Central memory CD8-positive, alpha-beta T cell (primary cell): ENCODE measurements around the gene INPP4A.

Experiments used
- ATAC-seq: fragments of 150-1000 bp; cut with Tn5 transposase; replicated peaks from 2 replicates; pipeline ENCODE4 v1.10.0; 2022; ENCODE audit warnings: mild to moderate bottlenecking, moderate FRiP score, moderate number of reproducible peaks; ENCODE audit not compliant: poor library complexity, severe bottlenecking; ENCODE audit errors: extremely low read depth
- DNase-seq, 2 donors: peaks; one replicate each; pipeline ENCODE4 v3.0.0; 2021; ENCODE audit warnings: low spot score in 2 of 2
- H3K27ac Mint-ChIP-seq: one replicate; pipeline ENCODE4 v1.8.0; 2022; ENCODE audit warnings: low read depth, mild to moderate bottlenecking, moderate library complexity, mixed read lengths
- H3K27me3 Mint-ChIP-seq: one replicate; pipeline ENCODE4 v1.8.0; 2022; ENCODE audit warnings: mixed read lengths
- H3K36me3 Mint-ChIP-seq: one replicate; pipeline ENCODE4 v1.8.0; 2022; ENCODE audit warnings: mild to moderate bottlenecking, moderate library complexity, mixed read lengths; ENCODE audit not compliant: insufficient read depth
- H3K4me1 Mint-ChIP-seq: one replicate; pipeline ENCODE4 v1.8.0; 2022; ENCODE audit warnings: mixed read lengths
- H3K4me3 Mint-ChIP-seq: one replicate; pipeline ENCODE4 v1.8.0; 2022; ENCODE audit warnings: mild to moderate bottlenecking, moderate library complexity, mixed read lengths
- H3K9me3 Mint-ChIP-seq: one replicate; pipeline ENCODE4 v1.8.0; 2022; ENCODE audit warnings: mixed read lengths

The INPP4A gene

DNA sequence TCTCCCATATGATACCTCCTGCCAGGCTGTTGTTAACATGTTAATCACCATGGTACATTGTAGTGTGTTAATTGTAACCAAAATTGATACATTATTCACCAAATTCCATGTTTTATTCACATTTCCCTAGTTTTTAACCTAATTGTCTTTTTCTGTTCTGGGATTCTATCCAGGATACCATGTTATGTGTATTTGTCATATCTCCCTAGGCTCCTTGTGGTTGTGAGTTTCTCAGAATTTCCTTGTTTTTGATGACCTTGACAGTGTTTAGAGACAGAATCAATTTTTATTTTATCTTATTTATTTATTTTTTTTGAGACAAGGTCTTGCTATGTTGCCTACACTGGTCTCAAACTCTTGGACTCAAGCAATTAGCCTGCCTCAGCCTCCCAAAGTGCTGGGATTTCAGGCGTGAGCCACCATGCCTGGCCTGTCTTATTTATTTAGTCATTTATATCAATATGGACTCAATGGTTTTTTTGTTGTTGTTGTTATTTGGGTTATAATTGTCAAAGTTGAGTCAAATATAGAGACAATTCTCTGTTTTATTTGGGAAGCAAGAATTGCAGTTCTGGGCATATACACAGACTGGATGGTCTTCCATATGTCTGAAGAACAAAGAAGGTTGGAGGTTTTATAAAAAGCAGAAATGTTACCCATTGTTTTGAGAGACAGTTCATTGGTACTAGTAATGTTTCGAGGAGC lies 42.6 kb downstream of the INPP4A start:
- peaks cover 96% of the 10 kb centered on the region for H3K4me1 Mint-ChIP-seq
- no peaks in the 10 kb centered on the region for H3K36me3 Mint-ChIP-seq
- H3K27ac Mint-ChIP-seq, result no peak overlapping the region
- H3K27me3 Mint-ChIP-seq, result no peaks in the 10 kb centered on the region
- no peak overlapping the region for H3K4me3 Mint-ChIP-seq
- ATAC-seq (no peak), DNase-seq (no peak)
- no peaks in the 10 kb centered on the region for H3K9me3 Mint-ChIP-seq

DNA sequence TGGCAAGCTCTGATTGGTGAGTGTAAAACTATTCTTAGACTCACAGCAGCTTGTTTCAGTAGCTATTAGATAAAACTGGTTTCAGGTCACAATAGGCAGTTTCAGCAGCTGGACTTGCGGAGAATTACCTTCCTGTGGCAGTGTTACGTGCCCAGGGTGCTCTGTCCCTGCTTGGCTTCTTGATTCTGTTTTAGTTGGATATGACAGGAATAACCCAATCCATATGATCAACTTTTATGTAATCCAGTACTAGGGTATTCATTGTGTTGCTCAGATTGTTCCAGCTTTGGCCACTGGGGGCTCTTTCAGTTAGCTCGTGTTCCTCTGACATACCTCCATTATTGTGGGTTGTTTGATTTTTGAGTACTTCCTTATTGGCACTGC lies 43.1 kb downstream of the INPP4A start:
- peak in 1 of 2 donors; percentile 31 for DNase-seq
- no peaks in the 10 kb centered on the region for H3K9me3 Mint-ChIP-seq
- no peaks in the 10 kb centered on the region for H3K27me3 Mint-ChIP-seq
- peak overlapping the region; percentile 48 for H3K4me3 Mint-ChIP-seq
- ATAC-seq, result peak; percentile 76
- H3K36me3 Mint-ChIP-seq, result no peaks in the 10 kb centered on the region
- H3K4me1 Mint-ChIP-seq, result peaks cover 96% of the 10 kb centered on the region
- H3K27ac Mint-ChIP-seq, result peak overlapping the region; percentile 46

DNA sequence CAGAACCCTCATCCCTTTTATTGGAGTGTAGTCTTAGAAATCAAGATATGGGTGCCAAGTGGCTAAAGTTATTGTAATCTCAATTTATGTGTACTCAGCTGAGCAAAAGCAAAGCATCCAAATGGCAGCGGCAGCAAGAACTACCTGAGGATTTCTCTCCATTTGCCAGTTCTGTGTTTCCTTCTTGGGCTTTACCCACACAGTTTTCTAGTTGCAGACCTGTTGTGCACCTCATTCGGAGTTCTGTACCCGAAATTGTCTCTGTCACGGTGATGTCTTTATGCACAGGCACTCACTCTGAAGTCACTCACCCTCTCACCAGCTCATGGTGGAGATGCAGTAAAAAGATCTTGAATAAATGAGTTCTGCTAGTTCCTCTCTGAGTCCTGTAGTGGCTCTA lies 43.6 kb downstream of the INPP4A start:
- Mint-ChIP-seq H3K4me3 (peak overlapping the region; percentile 48), H3K36me3 (no peaks in the 10 kb centered on the region), H3K4me1 (peaks cover 92% of the 10 kb centered on the region), H3K9me3 (no peaks in the 10 kb centered on the region), H3K27ac (peak overlapping the region; percentile 46), H3K27me3 (no peaks in the 10 kb centered on the region)
- DNase-seq (no peak), ATAC-seq (no peak)

DNA sequence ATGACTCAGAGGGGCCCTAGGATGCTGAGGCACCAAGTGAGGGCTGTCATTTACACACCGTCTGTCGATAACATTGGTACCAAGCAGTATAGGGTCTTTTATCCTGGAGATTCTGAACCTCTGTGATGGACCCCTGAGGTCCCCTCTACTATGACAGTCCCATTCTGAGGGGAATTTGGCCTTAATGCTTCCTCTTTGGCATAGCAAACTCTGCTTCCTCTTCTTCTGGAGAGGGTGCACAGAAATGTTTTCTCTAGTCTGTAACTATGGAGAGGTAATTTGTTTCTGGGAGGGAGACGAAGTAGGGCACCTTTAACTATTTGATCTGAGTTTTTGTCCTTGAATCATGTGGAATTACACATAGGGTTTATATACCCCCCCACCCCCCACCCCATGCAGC lies 44.8 kb downstream of the INPP4A start:
- H3K4me3 Mint-ChIP-seq, result no peak overlapping the region
- H3K36me3 Mint-ChIP-seq, result no peaks in the 10 kb centered on the region
- no peak for ATAC-seq
- DNase-seq, result no peak
- H3K27me3 Mint-ChIP-seq, result no peaks in the 10 kb centered on the region
- no peak overlapping the region for H3K27ac Mint-ChIP-seq
- no peaks in the 10 kb centered on the region for H3K9me3 Mint-ChIP-seq
- H3K4me1 Mint-ChIP-seq, result peaks cover 86% of the 10 kb centered on the region

DNA sequence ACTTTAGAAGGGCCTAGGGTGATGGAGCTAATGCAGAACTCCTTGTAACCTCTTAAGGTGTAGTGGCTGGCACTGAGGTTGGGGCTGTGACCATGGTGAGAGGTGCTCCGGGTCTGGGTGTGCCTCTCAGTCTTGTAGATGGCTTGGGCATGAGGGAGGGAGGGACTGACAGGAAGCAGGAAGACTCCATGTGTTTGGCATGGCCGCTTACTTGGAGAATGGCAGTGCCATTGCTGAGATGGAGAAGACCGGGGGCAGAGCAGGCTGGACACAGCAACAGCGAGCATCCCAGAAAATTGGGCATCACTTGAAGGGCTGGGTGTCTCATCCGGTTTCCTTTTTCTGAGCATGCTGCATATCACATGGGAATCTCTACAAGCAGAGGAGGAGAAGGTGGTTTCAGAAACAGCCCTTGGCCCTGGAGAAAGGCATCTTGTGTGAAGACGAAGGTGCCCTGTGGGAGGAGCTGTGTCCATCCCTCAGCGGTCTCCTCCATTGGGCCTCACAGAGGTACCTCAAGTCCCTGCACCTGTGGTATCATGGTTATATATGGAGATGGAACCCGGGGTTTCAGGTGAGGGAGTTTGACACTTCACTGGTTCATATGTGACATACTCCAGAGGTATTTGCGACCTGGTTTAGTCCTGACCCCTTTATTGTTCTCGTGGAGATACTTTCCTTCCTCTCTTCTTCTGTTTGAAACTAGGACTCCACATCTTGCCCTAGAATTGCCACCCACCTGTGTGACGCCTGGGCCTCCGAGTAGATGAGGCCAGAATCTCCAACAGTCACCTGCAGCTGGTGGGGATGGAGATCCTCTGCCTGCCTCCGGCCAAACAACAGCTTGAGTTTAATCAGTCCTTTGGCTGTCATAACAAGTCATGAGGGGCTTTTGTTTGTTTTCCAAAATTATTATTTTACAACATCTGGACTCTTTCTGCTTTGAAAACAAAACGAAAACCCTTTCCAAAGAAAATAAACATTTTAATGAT lies 45.6 kb downstream of the INPP4A start:
- no peaks in the 10 kb centered on the region for H3K36me3 Mint-ChIP-seq
- no peaks in the 10 kb centered on the region for H3K27me3 Mint-ChIP-seq
- no peak overlapping the region for H3K4me3 Mint-ChIP-seq
- DNase-seq (no peak), ATAC-seq (no peak)
- peak overlapping the region; percentile 55 for H3K27ac Mint-ChIP-seq
- peaks cover 81% of the 10 kb centered on the region for H3K4me1 Mint-ChIP-seq
- H3K9me3 Mint-ChIP-seq, result no peaks in the 10 kb centered on the region

DNA sequence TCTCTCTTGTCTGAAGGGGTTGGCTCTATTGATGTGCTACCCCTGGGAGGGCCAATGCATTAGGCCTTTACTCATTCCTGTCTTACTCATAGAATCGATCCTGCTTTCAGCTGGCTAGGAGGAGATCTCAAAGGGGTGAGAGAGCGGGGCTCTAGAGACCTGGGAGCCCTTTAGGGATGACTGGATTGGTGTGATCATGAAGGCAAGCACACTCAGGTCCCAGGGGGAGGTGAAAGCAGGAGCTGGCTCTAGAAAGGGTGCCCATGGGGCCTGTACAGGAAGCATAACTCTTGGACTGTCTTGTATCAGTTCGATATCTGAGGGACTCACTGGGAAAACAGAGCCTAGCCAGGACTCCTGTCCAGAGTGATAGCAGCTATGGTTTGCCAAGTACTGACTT lies 47.8 kb downstream of the INPP4A start:
- peaks cover 4% of the 10 kb centered on the region for H3K36me3 Mint-ChIP-seq
- peaks cover 74% of the 10 kb centered on the region for H3K4me1 Mint-ChIP-seq
- no peak for DNase-seq
- H3K27ac Mint-ChIP-seq, result peak overlapping the region; percentile 14
- peaks cover 7% of the 10 kb centered on the region for H3K9me3 Mint-ChIP-seq
- H3K27me3 Mint-ChIP-seq, result no peaks in the 10 kb centered on the region
- H3K4me3 Mint-ChIP-seq, result no peak overlapping the region
- no peak for ATAC-seq

DNA sequence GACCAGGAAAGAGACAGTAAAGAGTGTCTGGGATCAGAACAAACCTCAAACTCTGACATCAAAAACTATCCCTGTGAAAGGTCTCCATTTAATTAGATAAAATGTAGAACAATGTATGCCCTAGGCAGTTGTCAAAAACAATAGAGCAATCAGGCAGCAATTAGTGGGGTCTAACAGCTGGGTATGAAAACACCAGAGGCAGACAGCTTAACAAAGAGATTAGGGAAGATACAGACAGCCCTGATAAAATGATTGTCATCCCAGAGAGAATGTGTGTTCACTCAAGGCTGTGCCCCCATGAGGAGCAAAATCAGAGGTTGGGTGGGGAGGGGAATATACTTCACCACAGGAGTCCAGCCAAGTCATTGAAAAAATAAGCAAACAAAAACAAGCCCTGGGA lies 50.0 kb downstream of the INPP4A start:
- peaks cover 9% of the 10 kb centered on the region for H3K36me3 Mint-ChIP-seq

DNA sequence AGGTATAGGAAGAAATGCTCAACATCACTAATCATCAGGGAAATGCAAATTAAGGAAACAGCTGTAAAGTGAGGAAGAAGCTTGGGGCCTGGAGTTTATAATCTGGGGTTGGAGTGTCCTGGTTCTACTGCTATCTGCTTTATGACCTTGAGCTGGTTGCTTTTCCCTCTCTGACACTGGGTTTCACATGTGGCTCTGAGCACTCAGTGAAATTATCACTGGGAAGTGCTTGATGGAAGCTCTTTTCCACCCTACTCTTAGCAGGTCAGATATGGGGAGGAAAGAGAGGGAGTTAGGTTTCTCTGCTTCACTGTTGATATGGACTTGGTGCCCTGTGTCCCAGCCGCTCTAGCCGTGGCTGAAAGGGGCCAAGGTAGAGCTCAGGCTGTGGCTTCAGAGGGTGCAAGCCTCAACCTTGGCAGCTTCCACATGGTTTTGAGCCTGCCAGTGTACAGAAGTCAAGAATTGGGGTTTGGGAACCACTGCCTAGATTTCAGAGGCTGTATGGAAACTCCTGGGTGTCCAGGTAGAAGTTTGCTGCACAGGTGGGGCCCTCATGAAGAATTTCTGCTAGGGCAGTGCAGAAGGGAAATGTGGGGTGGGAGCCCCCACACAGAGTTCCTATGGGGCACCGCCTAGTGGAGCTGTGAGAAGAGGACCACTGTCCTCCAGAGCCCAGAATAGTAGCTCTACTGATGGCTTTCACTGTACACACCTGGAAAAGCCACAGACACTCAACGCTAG lies 52.3 kb downstream of the INPP4A start:
- Mint-ChIP-seq H3K27me3 (no peaks in the 10 kb centered on the region), H3K27ac (peak overlapping the region; percentile 63), H3K36me3 (peaks cover 13% of the 10 kb centered on the region), H3K4me3 (no peak overlapping the region), H3K4me1 (peaks cover 63% of the 10 kb centered on the region), H3K9me3 (peaks cover 7% of the 10 kb centered on the region)
- no peak for ATAC-seq
- no peak for DNase-seq

More for the DNA sequence above, 50.0 kb downstream of the INPP4A start:
- Mint-ChIP-seq H3K9me3 (peaks cover 7% of the 10 kb centered on the region), H3K4me3 (no peak overlapping the region), H3K27ac (peak overlapping the region; percentile 67), H3K4me1 (peaks cover 65% of the 10 kb centered on the region), H3K27me3 (no peaks in the 10 kb centered on the region)
- DNase-seq, result no peak
- no peak for ATAC-seq

DNA sequence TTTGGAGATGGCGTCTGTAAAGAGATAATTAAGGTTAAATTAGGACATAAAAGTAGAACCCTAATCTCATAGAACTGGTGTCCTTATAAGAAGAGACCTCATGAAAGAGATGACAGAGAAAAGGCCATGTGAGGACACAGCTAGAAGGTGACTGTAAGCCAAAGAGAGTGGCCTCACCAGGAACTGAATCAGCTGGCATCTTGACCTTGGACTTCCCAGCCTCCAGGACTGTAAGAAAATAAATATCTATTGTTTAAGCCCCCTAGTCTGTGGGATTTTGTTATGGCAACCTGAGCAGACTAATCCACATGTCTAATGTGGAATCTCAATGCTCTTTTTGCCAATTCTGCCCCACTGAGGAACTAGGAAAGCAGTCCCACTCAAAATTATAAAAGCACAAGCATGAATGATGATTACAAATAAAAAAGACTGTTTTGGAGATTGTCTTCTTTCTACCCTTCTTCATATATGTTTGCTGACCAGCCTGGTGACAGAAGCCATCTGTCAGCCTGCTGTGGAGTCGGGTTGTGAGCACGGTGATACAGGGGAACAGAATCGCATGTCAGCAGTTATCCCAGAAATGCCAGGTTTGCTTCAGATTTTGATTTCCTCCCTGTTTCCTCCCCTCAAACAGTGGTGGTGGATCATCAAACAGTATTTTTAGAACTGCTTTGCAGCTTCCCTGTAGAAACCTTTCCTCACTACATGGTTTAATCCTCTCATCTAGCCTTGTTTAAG lies 54.2 kb downstream of the INPP4A start:
- peaks cover 75% of the 10 kb centered on the region for H3K4me1 Mint-ChIP-seq
- no peaks in the 10 kb centered on the region for H3K27me3 Mint-ChIP-seq
- peaks cover 7% of the 10 kb centered on the region for H3K9me3 Mint-ChIP-seq
- H3K27ac Mint-ChIP-seq, result peak overlapping the region; percentile 84
- no peak overlapping the region for H3K4me3 Mint-ChIP-seq
- DNase-seq (no peak), ATAC-seq (no peak)
- H3K36me3 Mint-ChIP-seq, result peaks cover 13% of the 10 kb centered on the region

DNA sequence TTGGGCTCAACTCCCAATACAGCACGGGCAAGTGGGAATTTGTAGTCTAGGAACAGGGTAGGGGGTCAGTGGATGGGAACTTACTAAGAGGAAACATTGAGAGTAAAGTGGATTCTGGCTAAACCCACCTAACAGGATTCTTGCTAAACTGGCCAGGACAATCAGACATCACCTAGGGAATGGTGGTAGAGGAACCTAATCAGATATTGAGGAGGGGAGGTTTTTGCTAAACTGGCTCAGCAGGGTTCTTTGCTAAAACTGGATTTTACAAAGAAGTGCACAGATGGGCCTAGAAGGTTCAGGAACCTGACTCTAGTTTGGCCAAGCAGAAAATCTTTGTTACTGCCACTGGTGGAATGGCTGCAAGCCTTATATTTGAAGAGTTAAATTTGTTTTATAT lies 55.9 kb downstream of the INPP4A start:
- H3K4me3 Mint-ChIP-seq, result no peak overlapping the region
- ATAC-seq (no peak), DNase-seq (no peak)
- H3K27me3 Mint-ChIP-seq, result no peaks in the 10 kb centered on the region
- H3K9me3 Mint-ChIP-seq, result peaks cover 7% of the 10 kb centered on the region
- peak overlapping the region; percentile 84 for H3K27ac Mint-ChIP-seq
- H3K36me3 Mint-ChIP-seq, result peaks cover 19% of the 10 kb centered on the region
- H3K4me1 Mint-ChIP-seq, result peaks cover 80% of the 10 kb centered on the region

DNA sequence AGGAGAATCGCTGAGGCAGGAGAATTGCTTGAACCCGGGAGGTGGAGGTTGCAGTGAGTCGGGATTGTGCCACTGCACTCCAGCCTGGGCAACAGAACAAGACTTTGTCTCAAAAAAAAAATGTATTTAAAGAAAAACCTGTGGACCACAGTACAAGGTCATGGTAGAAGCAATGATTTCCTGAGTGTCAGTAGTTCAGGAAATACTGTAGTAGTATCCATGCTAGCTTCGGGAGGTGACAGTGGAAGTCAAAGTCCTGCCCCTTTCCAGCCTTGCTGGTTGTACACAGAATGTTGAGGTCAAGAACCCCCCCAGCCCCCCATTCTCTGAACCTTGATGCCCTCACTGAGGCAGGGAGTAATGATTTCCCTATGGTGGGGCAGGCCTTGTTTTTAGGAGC lies 56.6 kb downstream of the INPP4A start:
- H3K4me3 Mint-ChIP-seq, result no peak overlapping the region
- no peaks in the 10 kb centered on the region for H3K27me3 Mint-ChIP-seq
- H3K36me3 Mint-ChIP-seq, result peaks cover 19% of the 10 kb centered on the region
- no peak overlapping the region for H3K27ac Mint-ChIP-seq
- DNase-seq, result no peak
- peaks cover 7% of the 10 kb centered on the region for H3K9me3 Mint-ChIP-seq
- no peak for ATAC-seq
- H3K4me1 Mint-ChIP-seq, result peaks cover 83% of the 10 kb centered on the region

DNA sequence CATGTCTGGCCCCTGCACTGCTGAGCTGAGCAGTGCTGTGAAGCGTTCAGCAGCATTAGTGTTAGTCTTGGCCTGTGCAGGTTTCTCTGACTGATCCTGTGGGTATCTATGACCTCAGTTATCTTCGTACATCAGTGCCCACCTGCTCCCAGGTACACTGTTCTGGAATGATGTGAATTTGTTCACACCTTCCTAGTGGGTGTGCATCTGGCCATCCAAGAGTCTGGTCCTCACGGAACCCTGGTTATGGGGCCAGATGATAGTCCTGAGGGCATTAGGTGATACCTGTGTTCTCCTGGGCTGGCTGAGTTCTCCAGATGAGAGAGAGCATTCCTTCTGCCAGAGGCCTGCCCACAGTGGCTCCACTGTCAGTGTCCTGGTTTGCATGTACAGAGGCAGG lies 57.2 kb downstream of the INPP4A start:
- ATAC-seq, result no peak
- Mint-ChIP-seq H3K27ac (peak overlapping the region; percentile 76), H3K9me3 (peaks cover 1% of the 10 kb centered on the region), H3K36me3 (peaks cover 17% of the 10 kb centered on the region), H3K27me3 (no peaks in the 10 kb centered on the region), H3K4me3 (no peak overlapping the region), H3K4me1 (peaks cover 82% of the 10 kb centered on the region)
- no peak for DNase-seq
